Kidney tubule cell (primary cell): Measurements from ENCODE around the gene RBKS.

ENCODE experiments used
- DNase-seq: peaks from one replicate; pipeline ENCODE4 v3.0.0-alpha.2; 2018; ENCODE audit warnings: low spot score

Gene RBKS

DNA sequence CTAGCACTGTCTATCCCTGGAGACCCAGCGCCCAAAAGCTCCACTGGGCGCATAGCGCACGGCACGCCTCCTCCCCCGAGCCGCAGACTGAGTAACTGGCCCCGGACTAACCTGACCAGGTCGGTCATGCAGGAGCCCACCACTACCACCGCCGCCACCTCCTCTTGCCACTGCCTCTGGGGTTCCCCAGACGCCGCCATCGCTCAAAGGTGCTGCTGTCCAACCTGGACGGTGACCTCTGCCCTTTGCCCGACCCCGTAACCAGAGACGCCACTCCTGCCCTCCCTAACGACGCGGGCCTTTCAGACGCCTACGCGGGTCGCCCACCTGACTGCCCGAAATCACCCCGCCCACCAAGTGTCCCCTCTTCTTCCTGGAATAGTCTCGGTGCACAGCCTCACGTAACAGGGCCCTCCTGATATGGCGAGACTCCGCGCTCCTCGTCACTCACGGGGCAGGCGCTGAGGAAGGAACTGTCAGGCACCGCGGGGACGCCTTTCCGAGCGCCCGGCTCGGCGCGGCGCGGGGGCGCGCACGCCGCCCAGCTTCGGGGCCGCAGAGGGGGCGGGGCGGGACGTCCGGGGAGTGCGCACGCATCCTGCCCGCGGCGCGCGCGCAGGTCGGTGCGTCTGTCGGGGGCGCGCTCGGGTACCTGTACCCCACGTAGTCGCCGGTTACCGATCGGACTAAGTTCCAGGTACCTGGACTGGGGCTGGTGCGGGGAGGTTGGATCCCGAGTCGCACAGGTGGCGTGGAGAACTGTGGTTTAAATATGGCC lies at the start of gene RBKS, which contains the start of gene BABAM2:
TSS of gene RBKS (minus strand) at position 242 of the 778 bp plus-strand sequence. CDS start at position 200, 42 bp downstream.
TSS of gene BABAM2 (plus strand) at position 584 of the 778 bp plus-strand sequence. CDS start 3,828 bp downstream, outside the sequence.
- peak; percentile 93 for DNase-seq

DNA sequence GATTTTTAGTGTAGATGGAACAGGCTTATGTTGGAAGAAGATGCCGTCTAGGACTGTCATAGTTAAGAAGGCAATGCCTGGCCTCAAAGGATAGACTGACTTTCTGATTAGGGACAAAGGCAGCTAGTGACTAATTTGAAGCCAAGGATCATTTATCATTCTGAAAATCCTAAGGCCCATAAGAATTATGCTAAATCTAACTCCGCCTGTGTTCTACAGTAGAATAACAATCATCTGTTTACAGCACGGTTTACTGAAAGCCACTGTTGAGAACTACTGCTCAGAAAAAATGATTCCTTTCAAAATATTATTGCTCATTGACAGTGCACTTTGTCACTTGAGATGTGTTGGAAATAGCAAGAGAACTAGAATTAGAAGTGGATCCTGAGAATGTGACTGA lies 44.8 kb upstream of the RBKS start:
- no peak for DNase-seq

DNA sequence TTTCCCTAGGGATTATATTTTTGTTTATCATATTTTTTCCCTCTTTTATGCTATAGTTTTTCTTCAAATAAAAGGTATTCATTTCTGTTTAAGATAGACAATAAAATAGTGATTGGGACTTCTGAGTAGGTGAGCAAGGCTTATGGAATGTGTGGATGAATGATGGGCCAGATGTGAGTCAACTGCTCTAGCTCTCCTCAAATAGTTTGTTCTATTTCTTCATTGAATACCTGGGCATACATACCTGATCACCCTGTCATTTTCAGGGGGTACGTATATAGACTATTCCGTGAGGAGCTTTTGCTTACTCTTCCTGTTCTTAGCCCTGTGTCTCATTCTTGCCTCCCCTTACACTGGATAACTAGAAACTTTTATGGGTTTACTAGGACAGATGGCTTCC lies 42.2 kb upstream of the RBKS start:
- peak; percentile 95 for DNase-seq

DNA sequence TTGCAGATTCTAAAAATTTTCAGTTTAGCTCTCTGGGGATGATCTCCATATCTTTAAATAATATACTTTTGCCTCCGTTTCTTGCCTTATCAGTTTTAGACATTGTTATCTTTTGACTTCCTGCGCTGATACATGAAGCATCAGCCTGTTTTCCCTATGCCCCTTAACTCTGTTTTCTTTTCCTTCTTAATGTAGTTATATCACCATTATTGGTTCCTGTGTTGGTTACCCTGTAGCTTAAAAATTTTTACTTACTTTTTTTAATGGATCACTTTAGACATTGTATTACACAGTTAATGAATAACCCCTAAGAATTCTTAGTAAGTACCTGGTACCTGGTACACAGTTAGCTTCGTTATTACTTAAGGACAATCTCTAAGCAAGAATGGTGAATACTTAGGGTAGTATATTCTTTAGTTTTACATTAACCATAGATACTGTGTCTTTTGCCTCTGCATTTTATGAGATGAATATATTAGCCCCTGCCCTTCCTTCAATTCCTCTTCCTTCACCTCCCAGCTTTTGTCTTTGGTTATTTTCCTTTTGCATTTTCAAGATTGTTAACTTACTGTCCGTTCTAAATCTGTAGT lies 41.3 kb upstream of the RBKS start:
- DNase-seq = peak; percentile 76

DNA sequence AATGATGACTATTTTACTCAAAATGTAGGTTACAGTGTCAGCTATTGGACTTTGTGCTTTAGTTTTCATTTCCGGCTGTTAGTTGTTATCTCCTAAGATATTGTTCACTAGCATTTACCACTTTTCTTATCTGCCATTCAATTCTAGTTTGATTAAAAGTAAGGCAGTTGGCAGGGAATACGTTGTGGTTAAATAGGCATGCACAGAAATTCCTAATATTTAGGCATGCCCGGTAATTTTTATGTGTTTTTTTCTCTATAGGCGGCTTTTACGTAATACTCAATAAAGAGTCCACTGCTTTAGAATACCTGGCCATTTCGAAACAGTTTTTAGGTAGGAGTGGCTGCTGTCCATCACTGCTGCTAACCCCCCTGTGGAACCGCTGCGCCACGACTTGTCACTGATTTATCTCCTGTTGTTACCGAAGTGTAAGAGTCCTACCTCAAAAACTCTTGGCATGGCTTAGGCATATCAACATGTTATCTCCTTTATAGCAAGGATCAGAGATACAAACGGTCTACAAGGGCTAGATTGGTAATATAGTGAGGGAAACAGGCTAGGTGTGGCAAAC lies 39.8 kb upstream of the RBKS start:
- DNase-seq = no peak

DNA sequence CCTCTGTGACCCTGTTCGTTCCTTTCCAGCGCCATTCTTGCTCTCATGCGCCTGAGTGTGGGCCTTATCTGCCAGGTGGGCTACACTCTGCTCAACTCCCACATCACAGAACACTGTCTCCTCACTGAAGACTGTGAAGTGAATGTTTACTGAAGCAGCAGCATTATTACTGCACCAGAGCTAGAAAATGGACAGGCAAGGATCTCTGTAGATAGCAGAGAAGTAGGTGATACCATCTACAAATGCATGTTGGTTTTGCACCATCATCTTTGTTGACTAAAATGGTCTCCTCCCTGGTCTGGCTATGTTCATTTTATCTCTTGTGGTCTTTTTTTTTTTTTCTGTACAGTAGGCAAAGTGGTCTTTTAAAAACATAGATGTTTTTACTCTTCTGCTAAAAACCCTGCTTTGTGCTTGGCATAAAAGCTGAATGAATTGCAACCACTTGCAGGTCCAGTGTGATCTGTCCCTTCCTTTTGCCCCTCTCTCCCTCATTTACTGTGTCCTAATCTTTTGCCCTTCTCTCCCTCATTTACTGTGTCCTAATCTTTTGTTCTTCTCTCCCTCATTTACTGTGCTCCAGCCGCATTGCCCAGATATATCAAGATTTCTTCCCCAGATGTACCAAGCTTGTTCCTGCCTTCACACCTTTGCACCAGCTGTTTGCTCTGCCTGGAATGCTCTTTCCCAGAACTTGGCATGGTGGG lies 35.7 kb upstream of the RBKS start:
- no peak for DNase-seq

DNA sequence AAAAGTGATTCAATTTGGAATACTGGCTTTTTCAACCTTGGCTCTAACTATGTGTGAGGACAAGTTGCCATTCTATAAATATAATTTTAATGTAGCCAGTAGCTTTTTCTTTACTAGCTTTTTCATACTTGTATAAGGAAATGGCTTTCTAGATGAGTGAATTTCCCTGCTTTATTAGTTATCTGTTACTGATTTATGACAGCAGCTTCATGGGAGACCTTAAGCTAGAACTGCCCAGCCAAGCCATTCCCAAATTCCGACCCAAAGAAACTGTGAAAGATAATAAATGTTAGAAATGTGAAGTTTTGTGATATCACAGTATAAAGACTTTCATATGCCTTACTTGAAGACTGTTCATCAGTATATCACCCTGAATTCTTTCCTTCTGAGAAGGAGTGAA lies 32.7 kb upstream of the RBKS start:
- DNase-seq = peak; percentile 86

DNA sequence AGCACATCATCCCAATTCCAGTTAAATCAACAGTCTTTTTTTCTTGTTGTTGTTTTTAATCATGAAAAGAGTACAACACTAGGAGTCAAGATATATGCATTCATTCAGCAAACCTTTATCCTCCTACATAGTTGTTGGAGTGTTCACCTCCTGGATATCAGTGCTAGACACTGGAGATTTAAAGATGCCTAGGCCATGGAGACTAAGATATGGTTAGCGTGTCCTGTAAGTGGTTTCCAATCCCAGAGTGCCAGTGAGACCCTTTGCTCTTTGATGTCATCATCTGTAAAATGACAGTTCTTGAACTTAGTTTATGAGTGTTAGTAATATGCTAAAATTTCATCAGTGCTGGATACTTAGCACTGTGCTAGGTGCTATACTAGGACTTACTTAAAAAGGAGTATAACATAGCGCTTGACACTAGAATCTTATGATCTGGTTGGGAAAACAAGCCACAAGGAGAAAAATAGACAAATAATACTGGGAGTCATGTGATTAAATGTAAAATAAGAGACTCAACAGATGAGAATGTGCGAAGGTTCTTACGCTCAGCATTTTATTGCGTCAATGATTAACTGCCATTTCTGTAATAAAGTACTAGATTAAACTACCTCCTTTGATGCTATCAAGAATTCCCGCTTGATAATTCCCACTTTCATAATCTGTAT lies 31.8 kb upstream of the RBKS start:
- peak; percentile 93 for DNase-seq

DNA sequence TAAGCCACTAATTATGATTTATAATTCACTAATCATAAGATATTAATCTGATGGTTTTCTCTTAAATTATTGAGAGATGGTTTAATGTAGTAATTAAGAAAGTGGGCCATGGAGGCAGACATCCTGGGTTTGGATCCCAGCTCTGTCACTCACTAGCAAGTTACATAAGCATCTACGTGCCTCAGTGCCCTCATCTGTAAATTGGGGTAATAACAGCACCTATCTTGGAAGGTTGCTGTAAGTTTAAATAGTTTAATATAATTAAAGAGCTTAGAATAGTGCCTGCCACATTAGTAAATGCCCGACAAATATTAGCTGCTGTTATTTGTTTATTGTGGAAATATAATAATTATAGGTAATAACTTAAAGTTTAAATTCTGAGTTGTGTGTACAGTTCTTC lies 31.2 kb upstream of the RBKS start:
- no peak for DNase-seq

DNA sequence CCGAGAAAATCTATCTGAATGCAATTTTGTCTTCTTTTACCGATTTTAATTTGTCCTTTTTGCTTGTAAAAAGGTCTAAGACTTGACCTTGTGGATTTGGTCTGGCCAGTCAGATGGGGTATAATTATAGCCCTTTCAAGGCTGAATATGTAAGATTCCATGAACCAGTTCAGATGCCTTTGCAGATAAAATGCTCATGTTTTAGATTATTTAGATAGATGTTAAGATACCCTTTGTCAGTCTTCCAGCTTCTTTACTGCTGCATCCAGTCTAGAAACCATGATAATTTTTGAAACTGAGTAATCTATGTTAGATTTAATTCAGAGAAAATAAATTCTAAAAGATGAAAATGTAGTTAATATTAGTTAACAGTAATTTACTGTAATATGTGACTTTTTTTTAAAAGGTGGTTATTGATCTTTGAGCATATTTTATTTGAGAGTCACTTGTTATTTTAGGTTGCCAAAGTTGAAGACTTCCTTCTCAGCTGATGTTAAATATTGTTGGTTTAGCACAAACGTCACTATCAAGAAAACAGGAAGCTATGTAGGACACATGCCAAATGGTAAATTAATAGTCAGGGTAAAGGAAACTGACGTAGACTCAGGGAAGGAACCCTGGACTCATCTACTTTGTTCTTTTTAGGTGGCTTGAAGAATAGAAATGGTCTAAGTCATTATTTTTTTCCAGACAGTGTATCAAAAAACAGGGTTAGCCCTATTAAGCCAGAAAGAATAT lies 30.1 kb upstream of the RBKS start:
- DNase-seq = peak; percentile 91

DNA sequence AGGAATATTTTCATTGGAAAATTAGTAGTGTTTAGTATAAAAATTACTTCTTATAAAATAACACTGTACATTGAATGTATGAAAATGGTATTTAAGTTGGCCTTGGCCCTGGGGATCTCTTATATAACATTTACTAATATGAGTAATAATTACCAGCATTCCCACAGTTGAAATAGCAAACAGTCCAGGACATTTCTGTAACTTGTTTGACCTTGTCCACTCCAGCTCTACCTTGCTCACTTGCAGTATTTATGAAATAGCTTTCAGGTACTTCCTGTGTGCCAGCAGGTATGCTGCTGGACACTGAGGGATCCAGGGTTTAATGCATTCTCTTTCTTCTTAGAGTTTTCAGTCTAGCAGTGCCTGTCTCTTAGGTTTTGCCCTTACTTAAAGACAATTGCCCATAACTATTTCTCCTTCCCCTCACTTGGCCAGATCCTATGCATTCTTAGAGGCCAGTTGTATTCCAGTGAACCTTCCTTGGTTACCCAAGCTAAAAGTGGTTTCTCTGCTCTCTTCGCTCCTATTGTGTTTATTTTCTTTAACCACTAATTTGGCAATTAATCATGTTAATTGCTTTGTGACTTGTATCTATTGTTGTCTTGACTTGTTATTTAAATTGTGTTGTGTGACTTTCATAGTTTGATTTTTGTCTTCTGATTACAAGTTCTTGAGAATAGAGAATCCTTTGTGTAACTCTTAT lies 26.3 kb upstream of the RBKS start:
- DNase-seq = peak; percentile 33

DNA sequence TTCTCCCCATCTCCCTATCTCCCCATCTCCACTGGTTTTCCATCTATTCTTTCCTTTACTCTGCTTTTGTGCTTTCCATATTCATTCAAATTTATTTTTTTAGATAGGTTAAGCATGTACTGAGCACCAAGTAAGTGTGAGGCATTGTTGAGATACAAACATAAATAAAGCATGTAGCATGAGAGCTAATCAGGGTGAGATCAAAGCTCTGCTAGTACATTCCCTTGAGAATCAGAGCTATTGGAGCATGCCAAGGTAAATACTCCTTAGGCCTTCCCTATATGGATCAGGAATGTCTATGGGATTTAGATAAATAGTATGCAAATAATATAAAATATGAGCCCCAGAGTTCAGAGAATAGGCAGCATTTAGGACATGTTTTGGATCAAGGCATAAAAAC lies 25.7 kb upstream of the RBKS start:
- no peak for DNase-seq

DNA sequence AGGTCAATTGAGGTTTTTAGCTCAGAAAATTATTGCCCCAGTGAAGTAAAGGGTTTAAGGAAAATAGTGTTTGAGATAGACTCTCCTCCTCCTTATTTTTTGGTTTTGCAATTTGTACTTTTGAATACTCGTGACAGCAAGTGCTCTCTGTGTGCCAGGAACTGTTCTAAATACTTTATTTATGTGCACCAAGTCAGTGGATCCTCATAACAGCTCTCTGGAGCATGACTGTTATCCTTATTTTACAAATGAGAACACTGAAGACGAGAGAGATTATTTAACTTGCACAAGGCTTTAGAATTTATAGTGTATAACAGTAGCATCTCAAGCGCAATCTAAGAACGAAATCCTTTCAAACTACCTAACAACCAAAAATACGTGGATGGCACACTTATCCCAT lies 25.0 kb upstream of the RBKS start:
- DNase-seq = no peak

DNA sequence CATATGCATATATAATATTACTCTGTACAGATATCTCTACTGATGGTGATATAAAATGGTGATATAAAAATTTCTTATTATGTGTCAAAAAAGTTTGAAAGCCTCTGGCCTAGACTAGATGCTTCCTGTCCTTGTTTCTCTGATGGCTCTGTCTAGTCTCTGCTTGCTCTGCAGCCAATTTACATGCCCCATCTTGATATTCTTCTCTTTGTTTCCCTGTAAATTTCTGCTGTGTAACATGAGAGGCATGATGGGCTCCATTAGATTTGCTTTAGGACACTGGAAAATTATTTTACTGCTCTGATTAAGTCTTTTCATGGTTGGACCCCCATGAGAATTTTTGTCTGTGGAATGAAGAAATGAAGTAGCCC lies 24.6 kb upstream of the RBKS start:
- no peak for DNase-seq

DNA sequence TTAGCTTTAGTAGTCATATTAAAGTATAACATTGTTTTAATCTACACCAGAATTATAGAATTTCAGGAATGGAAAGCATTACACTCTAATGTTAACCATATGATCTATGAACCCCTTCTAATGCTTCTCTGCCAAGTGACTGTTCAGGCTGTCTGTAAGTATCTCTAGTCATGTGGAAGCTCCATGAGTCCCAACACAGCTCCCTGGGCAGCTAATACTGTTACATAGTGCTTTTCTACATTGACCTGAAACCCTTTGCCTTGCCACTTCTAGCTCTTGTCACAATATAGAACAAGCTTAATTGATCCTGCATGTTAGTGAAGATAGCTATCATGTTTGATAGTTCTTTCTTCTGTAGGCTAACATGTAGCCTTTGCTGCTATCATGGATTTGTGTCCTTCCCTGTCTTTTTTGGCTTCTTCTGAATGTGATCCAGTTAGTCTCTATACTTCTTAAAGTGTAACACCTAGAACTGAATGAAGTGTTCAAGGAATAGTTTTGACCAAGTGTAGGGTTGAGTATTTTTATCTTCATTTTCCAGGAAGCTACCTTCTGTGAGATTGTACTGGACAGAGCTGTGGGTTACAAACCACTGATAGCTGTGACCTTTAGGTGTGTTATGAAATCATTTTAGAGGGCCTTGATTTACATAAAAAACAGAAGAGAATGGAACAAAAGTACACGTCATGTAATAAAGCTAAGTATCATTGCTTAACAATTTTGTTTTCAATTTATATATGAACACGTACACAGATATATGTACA lies 24.0 kb upstream of the RBKS start:
- DNase-seq = no peak

DNA sequence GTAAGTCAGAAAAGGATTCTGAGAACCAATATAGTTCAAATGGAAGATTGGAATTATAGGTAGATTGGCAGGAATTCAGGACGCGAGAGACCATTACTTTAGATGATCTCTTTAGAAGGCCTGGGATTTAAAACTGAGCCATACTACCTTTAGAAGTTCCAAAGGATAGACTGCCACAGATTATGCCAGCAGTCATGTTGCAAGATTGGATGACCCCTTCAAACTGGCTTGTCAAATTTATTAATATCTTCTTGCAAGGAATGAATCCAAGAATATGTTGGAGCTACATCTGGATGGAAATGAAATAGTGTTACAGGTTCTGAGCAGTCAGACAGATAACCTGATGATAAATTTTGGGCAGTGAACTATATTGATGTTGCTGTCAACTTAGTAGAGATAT lies 22.3 kb upstream of the RBKS start:
- no peak for DNase-seq

DNA sequence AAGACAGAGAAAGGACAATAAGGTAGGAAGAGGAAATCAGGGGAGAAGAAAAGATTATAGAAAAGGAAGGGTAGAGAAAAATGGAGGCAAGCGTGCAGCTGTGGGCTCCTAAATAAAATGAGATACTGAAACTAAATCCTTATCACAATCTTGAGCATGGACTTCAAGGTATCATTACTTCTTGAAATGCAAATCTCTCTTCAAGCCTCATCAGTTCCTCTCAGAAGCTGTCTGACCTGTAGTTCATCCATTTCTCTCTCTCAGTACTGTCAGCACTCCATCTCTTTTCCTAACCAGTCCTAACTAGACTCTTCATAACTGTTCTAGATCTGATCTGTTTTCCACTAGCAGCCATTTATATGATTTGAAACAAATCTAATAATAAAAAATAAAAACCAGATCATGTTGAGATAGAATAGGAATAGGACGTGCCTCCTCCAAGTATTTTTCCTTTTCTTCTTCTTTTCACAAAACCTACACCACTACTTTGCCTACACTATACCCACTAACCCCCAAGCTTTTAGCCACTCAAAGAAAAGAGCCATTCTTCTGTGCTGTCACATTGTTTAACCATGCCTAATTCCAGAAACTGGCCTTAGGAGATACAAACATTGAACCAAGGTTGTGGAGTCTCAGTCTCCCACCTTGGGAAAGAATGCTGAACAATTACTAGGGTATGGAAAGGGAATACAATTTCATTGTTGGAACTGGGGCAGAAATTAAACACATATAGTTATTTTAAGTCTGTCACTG lies 21.4 kb upstream of the RBKS start:
- DNase-seq = no peak

DNA sequence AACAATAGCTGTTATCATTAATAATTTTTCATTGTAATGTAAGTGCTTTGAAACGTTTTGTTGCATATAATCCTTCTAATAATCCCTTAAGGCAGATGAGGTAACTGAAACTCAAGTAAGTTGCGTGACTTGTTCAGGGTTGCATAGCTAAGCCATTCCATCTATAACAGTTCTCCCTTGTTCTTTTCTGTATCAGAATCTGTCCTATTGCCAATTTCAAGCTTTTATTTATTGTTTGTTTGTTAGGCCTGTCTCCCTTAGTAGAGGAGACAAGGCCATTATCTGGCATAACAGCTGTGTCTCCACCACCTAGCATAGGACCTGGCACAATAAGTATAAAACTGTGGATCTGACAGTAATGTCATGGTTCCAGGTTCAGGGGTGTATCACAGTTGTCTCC lies 19.7 kb upstream of the RBKS start:
- DNase-seq = no peak

DNA sequence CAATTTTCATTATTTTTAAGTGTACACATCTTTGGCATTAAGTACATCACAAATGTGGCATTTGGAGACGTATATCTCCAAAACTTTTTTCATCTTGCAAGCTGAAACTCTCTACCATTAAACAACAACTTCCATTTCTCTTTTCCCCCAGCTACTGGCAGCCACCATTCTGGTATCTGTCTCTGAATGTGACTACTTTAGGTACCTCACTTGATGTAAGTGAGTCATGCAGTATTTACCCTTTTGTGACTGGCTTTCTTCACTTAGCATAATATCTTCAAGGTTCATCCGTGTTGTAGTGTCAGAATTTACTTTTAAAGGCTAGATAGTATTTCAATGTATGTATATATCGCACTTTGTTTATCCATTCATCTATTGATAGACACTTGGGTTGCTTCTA lies 17.4 kb upstream of the RBKS start:
- DNase-seq = peak; percentile 28
